Activated naive CD8-positive, alpha-beta T cell treated with anti-CD3 and anti-CD28 coated beads, Interleukin-2, amount 50 U/mL, for 24 hours (primary cell): ENCODE measurements around the gene TYRP1.

Experiments
- ATAC-seq: fragments of 150-1000 bp; cut with Tn5 transposase; one replicate; pipeline ENCODE4 v1.10.0; 2021
- DNase-seq: peaks from one replicate; pipeline ENCODE4 v3.0.0; 2021
- H3K27ac Mint-ChIP-seq: one replicate; pipeline ENCODE4 v1.8.0; 2021; ENCODE audit warnings: mild to moderate bottlenecking, mixed read lengths
- H3K27me3 Mint-ChIP-seq: one replicate; pipeline ENCODE4 v1.8.0; 2021; ENCODE audit warnings: mixed read lengths
- H3K36me3 Mint-ChIP-seq: one replicate; pipeline ENCODE4 v1.8.0; 2021; ENCODE audit warnings: low read depth, mixed read lengths
- H3K4me1 Mint-ChIP-seq: one replicate; pipeline ENCODE4 v1.8.0; 2021; ENCODE audit warnings: mixed read lengths
- H3K4me3 Mint-ChIP-seq: one replicate; pipeline ENCODE4 v1.8.0; 2021; ENCODE audit warnings: mild to moderate bottlenecking, moderate library complexity, mixed read lengths
- H3K9me3 Mint-ChIP-seq: one replicate; pipeline ENCODE4 v1.8.0; 2021; ENCODE audit warnings: mixed read lengths

Gene TYRP1

DNA sequence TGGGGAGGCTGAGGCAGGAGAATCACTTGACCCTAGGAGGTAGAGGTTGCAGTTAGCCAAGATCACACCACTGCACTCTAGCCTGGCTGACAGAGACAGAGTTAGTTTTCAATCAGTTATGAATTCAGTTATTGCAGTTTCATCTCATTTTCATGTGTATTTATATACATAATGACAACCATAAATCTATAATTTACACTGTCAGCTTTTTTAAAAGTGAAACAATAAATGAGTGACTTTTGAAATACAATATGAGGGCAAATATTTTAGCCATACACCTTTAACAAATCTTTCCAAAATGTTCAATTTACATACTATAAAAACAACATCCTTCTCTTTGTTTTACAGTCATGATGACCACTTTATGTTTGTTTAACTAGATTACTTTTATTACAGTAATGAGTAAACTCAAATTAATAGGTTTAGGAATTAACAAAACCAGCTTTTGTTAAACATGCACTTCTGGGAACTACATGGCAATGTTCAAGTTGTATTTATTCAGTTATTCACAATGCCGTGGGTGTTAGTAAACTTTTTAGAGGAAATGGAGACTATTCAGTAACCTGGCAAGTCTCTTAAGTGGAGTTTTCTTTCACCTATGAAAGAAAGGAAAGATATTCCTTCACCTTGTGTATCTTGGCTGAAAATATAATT, 12.7 kb downstream of the TYRP1 start:
- Mint-ChIP-seq H3K4me3 (no peak overlapping the region), H3K4me1 (no peaks in the 10 kb centered on the region), H3K9me3 (peaks cover 4% of the 10 kb centered on the region), H3K27me3 (no peaks in the 10 kb centered on the region), H3K27ac (no peak overlapping the region), H3K36me3 (no peaks in the 10 kb centered on the region)
- DNase-seq (no peak), ATAC-seq (no peak)

DNA sequence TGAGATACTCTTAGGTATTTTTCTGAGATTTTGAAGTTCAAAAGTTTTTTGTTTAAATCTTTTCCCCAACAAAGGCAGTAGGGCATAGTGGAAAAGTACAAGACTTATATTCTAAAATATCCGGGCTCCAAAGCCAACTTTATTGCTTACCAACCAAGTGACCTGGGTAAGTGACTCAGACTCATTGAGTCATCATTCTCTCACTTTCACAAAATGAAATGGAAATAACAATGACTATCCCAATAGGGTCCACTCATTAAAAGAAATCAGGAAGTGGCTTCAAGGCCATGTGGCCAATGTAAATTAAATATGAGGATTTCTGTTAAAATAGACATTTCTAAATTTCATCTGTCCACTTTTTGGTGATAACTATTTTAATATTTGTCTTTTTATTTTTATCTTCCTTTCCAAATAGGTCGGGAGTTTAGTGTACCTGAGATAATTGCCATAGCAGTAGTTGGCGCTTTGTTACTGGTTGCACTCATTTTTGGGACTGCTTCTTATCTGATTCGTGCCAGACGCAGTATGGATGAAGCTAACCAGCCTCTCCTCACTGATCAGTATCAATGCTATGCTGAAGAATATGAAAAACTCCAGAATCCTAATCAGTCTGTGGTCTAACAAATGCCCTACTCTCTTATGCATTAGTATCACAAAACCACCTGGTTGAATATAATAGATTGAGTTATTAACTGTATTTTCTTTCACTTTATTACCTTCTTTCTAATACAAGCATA, 15.5 kb downstream of the TYRP1 start:
- ATAC-seq = no peak
- no peak for DNase-seq

DNA sequence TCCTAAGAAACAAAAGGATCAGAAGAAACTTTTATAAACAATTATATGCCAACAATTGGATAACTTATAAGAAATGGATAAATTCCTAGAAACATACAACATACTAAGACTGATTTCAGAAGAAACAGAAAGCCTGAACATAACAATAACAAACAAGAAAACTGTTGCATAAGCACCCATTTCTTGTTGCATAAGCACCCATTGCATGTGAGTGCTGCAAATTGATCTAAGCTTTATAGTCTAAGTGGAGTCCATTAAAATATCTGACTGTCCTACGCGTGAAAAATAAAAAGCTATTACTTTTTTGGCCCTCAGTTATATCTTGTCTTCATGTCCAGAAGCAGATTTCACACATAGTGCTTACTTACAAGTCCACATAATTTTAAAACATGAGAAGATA, 19.3 kb downstream of the TYRP1 start:
- Mint-ChIP-seq H3K4me1 (no peaks in the 10 kb centered on the region), H3K36me3 (no peaks in the 10 kb centered on the region), H3K9me3 (no peaks in the 10 kb centered on the region), H3K27ac (no peak overlapping the region), H3K27me3 (no peaks in the 10 kb centered on the region), H3K4me3 (no peak overlapping the region)
- ATAC-seq (no peak), DNase-seq (no peak)

More for the DNA sequence above, 15.5 kb downstream of the TYRP1 start:
- Mint-ChIP-seq H3K36me3 (no peaks in the 10 kb centered on the region), H3K27me3 (no peaks in the 10 kb centered on the region), H3K27ac (no peak overlapping the region), H3K4me1 (no peaks in the 10 kb centered on the region), H3K4me3 (no peak overlapping the region), H3K9me3 (peaks cover 4% of the 10 kb centered on the region)

DNA sequence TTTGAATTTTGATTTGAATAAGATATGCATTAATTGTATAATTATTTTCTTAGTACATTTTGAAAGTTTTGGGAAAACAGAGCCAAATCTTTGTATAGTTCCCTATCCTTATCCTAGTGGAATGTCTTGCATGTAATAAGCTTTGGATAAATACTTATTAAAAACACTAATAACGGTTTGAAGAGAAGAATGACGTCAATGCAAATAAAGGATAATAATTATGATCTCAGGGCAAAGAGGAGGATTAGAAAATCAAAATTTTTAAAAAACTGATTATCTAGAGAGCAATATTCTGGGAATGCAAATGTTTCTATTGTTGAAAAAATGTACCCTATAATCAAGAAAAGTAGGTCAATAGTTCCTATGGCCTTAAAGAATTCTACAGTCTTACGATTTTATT, 22.1 kb downstream of the TYRP1 start:
- no peak for ATAC-seq
- Mint-ChIP-seq H3K4me3 (no peak overlapping the region), H3K36me3 (no peaks in the 10 kb centered on the region), H3K9me3 (peaks cover 2% of the 10 kb centered on the region), H3K27me3 (no peaks in the 10 kb centered on the region), H3K4me1 (no peaks in the 10 kb centered on the region), H3K27ac (no peak overlapping the region)
- DNase-seq = no peak

DNA sequence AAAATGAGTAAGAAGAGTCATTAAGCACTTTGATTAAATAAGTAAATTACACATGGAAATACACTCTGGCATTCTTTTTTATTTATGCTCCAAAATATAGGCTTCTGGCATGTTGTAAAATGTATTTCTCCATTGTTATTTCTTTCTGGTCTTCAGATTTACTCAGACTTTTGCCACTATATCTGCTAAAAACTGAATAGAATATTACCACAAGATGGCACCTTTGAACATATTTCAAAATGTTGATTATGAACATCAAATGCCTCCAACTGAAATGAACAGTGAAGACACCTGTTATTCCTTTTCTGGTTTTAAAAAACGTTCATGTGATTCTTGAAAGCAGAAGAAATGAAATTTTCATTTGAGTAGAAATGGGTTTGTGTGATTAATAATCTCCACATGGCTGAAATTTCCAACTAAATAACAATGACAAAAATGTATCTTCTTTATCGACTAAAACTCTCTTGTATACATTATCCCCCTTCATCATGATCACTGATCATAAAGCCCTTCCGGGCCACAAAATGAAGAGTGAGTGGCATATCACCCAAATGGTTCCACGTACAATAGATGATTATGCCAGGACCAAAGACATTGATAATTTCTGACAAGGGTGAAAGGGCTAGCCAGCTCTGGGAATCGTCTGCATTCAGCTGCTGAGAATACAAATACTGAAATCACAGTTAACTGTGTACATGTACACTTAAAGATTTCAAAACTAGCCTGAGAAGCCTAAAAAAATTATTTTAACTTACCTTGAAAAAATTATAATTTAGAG, 23.8 kb downstream of the TYRP1 start:
- no peaks in the 10 kb centered on the region for H3K36me3 Mint-ChIP-seq
- no peaks in the 10 kb centered on the region for H3K27me3 Mint-ChIP-seq
- no peak overlapping the region for H3K4me3 Mint-ChIP-seq
- no peaks in the 10 kb centered on the region for H3K4me1 Mint-ChIP-seq
- DNase-seq (no peak), ATAC-seq (no peak)
- H3K27ac Mint-ChIP-seq = no peak overlapping the region
- peaks cover 6% of the 10 kb centered on the region for H3K9me3 Mint-ChIP-seq

DNA sequence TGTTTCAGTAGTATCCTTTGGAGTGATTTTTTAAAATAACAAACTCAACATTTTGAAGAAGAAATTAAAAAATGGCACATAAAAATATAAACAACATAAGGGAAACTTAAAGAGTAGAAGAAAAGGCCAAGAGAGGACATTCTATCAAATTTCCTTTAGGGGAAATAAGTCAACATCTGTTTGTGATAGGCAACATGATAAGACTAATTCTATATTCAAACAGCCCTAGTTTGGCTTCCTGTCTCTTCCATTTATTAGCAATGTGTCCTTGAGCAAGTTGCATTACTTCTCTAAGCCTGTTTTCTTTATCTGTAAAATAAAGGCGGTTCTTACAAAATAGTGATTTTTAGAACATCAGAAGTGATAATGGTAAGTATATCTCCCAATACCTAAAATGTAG, 24.7 kb downstream of the TYRP1 start:
- no peak overlapping the region for H3K4me3 Mint-ChIP-seq
- H3K4me1 Mint-ChIP-seq = no peaks in the 10 kb centered on the region
- DNase-seq = no peak
- H3K9me3 Mint-ChIP-seq = peaks cover 10% of the 10 kb centered on the region
- H3K27ac Mint-ChIP-seq = no peak overlapping the region
- no peak for ATAC-seq
- H3K27me3 Mint-ChIP-seq = no peaks in the 10 kb centered on the region
- no peaks in the 10 kb centered on the region for H3K36me3 Mint-ChIP-seq

DNA sequence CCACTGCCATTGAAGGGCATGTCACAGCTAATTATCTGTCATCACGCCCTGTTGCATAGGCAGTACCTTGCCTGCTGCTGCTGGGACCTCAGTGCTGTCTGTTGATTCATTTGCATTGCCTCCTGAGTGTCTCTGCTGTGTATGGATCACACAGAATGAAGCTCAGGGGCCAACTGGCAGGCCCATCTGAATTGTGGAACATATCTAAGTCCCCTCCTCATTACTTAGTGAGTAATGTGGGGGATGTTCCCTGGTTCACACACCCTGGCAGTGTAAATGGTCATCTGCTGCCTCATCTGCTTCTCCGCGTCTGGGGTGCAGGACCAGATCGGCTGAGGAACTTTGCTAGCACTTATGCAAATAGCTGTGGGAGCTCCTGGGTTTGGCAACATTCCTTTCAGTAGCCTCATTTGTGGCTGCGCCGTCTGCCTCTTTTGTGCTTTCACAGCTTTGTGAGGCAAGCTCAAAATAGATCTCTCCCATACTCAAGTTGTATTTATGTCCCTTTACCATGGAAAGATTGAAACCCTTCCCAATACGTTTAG, 25.4 kb downstream of the TYRP1 start:
- H3K36me3 Mint-ChIP-seq = no peaks in the 10 kb centered on the region
- no peaks in the 10 kb centered on the region for H3K4me1 Mint-ChIP-seq
- H3K27me3 Mint-ChIP-seq = no peaks in the 10 kb centered on the region
- ATAC-seq = no peak
- DNase-seq = no peak
- no peak overlapping the region for H3K4me3 Mint-ChIP-seq
- H3K27ac Mint-ChIP-seq = no peak overlapping the region
- H3K9me3 Mint-ChIP-seq = peaks cover 10% of the 10 kb centered on the region

DNA sequence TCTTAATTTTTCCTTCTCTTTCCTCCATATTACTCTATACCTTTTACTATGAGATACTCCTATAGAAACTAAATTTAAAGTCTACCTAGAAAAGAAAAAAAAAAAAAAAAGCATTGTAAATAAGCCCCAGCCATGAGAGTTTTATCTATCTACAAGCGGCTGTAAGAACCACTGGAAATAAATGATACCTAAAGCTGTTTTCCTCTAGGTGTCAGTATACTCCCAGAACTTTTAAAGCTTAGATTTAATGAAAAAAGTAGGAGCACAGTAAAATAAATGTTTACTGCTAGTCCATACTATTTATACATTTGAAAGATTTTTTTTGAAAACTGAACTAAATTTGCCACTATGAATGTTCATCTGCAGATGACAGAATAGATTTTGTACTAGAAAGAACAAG, 26.2 kb downstream of the TYRP1 start:
- H3K4me3 Mint-ChIP-seq = no peak overlapping the region
- H3K36me3 Mint-ChIP-seq = no peaks in the 10 kb centered on the region
- peaks cover 10% of the 10 kb centered on the region for H3K9me3 Mint-ChIP-seq
- H3K27ac Mint-ChIP-seq = no peak overlapping the region
- no peaks in the 10 kb centered on the region for H3K27me3 Mint-ChIP-seq
- no peak for DNase-seq
- ATAC-seq = no peak
- no peaks in the 10 kb centered on the region for H3K4me1 Mint-ChIP-seq

DNA sequence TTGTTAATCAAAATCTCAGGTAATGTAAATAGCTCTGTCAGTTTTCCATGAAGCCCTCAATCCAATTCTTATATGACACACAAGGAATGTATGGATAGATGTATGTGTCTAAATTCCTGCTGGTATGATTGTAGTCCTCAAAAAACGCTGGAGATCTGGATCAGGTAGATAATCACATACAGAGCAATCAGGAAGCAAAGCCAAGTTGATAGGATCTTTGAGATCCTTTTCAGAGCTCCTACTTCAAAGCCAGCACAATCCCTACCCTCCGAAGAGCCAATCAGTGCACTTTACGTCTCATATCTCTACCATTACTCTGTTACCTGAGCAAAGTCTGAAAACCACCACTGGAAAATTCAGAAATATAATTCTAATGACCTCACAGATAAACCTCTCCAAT, 27.4 kb downstream of the TYRP1 start:
- H3K27me3 Mint-ChIP-seq = no peaks in the 10 kb centered on the region
- no peaks in the 10 kb centered on the region for H3K36me3 Mint-ChIP-seq
- H3K9me3 Mint-ChIP-seq = peaks cover 10% of the 10 kb centered on the region
- H3K4me3 Mint-ChIP-seq = no peak overlapping the region
- no peak overlapping the region for H3K27ac Mint-ChIP-seq
- no peaks in the 10 kb centered on the region for H3K4me1 Mint-ChIP-seq
- DNase-seq = no peak
- ATAC-seq = no peak

DNA sequence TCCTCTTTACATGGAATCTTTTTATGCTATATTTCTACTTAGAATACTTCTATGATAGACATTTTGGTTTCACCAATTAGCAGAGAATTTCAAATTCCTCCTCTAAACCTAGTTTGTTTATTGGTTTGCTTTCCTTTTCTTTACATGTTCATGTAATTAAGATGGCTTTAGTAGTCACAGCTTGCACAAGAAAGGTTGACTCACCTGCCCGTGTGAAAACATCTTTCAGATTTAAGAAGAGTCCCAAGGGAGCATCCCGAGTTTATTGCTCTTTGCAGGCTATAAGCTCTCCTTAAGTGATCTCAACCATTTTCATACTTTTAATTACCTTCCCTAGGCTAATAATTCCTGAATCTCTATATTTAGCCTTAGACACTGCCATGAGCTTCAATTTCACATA, 28.9 kb downstream of the TYRP1 start:
- H3K27me3 Mint-ChIP-seq = no peaks in the 10 kb centered on the region
- H3K9me3 Mint-ChIP-seq = peaks cover 10% of the 10 kb centered on the region
- no peak overlapping the region for H3K4me3 Mint-ChIP-seq
- no peak for ATAC-seq
- H3K27ac Mint-ChIP-seq = no peak overlapping the region
- DNase-seq = no peak
- H3K36me3 Mint-ChIP-seq = no peaks in the 10 kb centered on the region
- H3K4me1 Mint-ChIP-seq = no peaks in the 10 kb centered on the region

DNA sequence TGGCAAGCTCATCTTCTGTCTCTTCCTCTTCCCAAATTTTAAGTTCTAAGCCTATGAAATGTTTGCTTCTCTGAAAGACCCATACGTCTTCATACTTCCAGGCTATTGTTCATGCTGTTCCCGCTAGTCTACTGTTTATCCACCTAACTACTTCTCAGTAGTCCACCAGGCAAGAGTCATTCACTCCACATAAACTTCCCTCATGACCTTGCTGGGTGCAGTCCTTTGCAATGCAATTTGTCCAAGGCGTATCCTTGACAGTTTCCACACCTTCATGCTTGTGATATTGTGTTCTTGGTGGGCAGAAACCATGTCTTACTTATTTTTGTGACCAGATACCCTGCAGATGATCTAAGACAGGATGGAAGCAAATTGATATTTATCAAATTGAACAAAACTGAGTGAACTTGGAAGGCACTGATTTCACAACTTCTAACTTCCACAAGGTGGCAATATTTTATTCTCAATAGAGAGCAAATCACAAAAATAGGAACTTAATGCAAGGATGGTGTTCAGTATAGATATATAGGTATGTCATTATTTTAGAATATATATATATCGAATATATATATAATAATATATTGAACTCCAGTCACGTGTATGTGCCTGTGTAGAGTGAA, 30.3 kb downstream of the TYRP1 start:
- H3K4me3 Mint-ChIP-seq = no peak overlapping the region
- H3K36me3 Mint-ChIP-seq = no peaks in the 10 kb centered on the region
- no peak for DNase-seq

DNA sequence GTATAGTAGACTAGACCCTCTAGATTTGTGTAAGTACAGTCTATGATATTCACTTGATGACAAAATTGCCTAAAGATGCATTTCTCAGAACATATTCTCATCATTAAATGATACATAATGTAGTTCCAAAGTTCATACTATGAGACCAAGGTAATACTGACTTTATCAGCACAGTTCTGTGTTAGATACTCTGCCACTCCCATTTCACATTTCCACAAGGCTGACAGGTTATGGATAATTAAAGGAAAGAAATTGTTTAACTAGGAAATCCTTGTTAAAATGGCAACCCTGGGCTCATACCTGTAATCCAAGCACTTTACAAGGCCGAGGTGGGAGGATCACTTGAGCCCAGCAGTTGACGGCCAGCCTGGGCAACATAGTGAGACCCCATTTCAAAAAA, 33.6 kb downstream of the TYRP1 start:
- Mint-ChIP-seq H3K9me3 (peaks cover 4% of the 10 kb centered on the region), H3K4me3 (no peak overlapping the region), H3K4me1 (no peaks in the 10 kb centered on the region), H3K27me3 (no peaks in the 10 kb centered on the region), H3K27ac (no peak overlapping the region), H3K36me3 (no peaks in the 10 kb centered on the region)
- DNase-seq = no peak
- no peak for ATAC-seq

More for the DNA sequence above, 30.3 kb downstream of the TYRP1 start:
- H3K9me3 Mint-ChIP-seq = peaks cover 10% of the 10 kb centered on the region
- no peak overlapping the region for H3K27ac Mint-ChIP-seq
- H3K27me3 Mint-ChIP-seq = no peaks in the 10 kb centered on the region
- no peaks in the 10 kb centered on the region for H3K4me1 Mint-ChIP-seq
- no peak for ATAC-seq

DNA sequence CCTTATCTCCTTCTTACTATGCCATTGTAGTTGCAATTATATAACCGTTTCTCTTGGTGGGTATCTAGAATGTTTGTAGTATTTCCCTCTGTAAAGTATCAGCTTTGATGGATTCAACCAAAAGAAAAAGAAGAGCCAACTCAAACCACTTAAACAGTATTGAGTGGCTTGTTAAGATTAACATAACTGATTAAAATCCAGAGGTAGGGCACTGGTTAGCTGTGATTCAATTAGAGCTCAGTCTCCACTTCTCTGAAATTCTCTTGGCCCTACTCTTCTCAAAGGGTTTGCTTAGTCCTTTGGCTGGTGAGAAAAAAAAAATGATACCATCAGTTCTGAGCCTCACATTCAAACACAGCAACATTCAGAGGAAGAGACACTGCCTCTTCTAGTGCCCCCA, 37.0 kb downstream of the TYRP1 start:
- no peaks in the 10 kb centered on the region for H3K4me1 Mint-ChIP-seq
- no peak overlapping the region for H3K4me3 Mint-ChIP-seq
- DNase-seq (no peak), ATAC-seq (no peak)
- H3K36me3 Mint-ChIP-seq = no peaks in the 10 kb centered on the region
- H3K27ac Mint-ChIP-seq = no peak overlapping the region
- peaks cover 7% of the 10 kb centered on the region for H3K9me3 Mint-ChIP-seq
- H3K27me3 Mint-ChIP-seq = no peaks in the 10 kb centered on the region

DNA sequence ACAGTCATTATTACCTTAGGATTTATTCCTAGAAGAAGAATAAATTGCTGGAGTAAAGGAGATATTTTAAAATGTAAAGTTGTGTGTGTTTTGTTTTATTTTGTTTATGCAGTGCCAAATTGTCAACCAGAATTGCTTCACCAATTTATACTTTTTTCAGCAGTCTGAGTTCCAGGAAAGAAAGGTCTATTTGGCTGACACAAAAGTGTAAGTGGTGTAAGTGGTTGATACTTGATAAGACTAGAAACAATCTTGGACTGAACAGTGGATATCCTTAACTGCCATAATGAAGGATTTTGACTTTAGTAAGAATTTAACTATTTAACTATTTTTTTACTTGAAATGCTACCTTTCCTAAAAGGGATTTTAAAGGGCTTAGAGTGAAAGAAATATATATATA, 37.7 kb downstream of the TYRP1 start:
- Mint-ChIP-seq H3K27me3 (no peaks in the 10 kb centered on the region), H3K36me3 (no peaks in the 10 kb centered on the region), H3K9me3 (peaks cover 7% of the 10 kb centered on the region), H3K4me3 (no peak overlapping the region), H3K4me1 (no peaks in the 10 kb centered on the region), H3K27ac (no peak overlapping the region)
- no peak for DNase-seq
- ATAC-seq = no peak
